Measurements from ENCODE around the gene BPIFB2.
"Not testable (repeated sequence)": the region's sequence is repeated elsewhere in the genome, so short reads cannot be mapped to it uniquely, and the experiment has no call there.

BPIFB2 gene

DNA sequence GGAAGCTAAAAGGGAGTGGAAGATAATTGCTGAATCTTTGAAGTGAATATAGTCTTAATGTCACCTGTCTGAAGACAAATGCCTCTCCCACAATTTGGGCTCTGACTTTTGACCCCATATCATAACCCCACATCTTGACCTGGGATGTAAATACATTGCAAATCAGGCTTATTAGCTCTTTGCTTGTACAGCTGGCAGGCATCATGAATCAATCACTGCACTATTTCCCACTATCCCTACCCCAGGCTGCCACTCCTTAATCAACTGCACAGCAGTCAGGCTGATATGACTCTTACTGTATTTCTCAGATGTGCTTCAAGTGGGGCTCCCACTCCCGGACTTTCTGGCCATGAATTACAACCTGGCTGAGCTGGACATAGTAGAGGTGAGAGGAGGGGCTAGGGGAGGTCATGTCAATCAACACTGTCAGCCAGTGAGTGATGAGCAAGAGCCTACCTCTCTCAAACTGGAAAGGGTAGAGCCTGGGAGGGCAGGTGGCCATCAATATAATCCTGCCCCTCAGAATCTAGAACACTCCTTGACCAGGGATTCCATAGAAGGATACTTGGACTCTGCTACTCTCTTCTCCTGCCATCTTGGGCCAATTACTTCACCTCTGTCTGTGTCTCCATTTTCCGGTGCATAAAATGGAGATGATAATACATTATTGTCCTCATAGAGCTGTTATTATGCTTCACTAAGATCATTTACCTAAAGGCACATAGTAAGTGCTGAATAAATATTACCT lies 35.7 kb downstream of the BPIFB2 start:
- DNase-seq (ENCODE audit: low read depth): no peak

DNA sequence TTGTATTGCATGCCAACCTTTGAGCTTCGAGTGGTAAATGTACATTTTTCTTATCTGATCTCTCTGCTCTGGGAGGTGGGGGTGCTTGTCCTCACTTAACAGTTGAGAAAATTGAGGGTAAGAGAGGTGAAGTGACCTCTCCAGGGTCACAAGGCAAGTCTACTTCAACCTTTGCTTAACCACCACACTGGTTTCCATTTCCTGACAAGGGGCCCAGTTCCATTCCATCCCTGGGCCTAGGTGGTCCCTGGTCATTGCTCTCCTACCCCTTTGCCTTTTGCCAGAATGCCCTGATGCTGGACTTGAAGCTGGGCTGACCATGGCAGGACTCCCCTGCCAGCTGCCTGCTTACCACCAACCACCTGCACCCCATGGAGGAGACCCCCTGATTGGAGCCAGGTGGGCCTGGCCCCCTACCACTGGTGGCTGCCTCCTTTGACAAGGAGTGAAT lies 36.3 kb downstream of the BPIFB2 start:
- DNase-seq (ENCODE audit: low read depth): no peak

DNA sequence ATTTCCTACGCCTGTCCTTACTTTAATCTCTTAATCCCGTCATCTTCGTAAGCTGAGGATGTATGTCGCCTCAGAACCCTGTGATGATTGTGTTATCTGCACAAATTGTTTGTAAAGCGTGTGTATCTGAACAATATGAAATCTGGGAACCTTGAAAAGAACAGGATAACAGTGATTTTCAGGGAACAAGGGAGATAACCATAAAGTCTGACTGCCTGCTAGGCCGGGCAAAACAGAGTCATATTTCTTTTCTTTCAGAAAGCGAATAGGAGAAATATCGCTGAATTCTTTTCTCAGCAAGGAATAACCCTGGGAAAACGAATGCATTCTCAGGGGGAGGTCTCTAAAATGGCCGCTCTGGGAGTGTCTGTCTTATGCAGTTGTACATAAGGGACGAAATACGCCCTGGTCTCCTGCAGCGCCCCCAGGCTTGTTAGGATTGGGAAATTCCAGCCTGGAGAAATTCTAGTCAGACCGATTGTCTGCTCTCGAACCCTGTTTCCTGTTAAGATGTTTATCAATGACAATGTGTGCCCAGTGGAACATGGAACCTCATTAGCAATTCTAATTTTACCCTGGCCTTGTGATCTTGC lies 37.7 kb downstream of the BPIFB2 start:
- not testable (repeated sequence) for DNase-seq (ENCODE audit: low read depth)

DNA sequence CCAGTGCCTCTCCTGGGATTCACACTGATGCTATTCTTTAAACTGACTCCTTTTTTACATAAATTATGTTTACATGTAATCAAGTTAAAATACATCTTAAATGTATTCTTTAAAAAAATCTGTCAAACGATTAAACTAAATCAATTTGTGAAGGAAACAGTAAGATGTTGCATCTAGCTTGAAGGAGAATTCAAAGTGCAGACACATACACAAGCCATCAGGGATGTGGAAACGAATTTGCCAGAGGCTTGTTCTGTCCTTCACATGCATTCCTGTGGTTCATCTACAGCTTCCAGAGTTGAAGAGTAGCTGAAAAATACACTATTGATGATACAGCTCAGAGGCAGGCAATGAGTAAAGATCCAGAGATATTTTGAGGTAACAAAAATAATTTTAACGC lies 38.9 kb downstream of the BPIFB2 start:
- peak; percentile 7 for DNase-seq (ENCODE audit: low read depth)

DNA sequence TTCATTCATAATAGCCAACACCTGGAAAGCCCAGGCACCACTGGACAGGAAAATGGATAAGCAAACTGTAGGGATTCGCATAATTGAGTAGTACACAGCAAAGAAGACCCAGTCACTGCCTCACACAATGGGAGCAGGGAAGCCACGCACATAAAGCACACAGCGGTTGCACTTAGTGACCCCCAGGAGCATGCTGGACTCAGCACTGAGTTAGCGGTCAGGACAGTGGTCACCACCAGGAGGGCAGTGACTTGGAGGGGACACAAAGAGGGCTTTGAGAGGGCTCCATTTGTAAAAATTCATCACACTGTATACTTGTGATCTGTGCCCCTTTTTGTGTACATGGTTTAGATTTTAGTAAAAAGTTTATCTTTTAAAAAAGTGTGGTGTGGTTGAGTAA lies 43.8 kb downstream of the BPIFB2 start:
- DNase-seq (ENCODE audit: low read depth): no peak

DNA sequence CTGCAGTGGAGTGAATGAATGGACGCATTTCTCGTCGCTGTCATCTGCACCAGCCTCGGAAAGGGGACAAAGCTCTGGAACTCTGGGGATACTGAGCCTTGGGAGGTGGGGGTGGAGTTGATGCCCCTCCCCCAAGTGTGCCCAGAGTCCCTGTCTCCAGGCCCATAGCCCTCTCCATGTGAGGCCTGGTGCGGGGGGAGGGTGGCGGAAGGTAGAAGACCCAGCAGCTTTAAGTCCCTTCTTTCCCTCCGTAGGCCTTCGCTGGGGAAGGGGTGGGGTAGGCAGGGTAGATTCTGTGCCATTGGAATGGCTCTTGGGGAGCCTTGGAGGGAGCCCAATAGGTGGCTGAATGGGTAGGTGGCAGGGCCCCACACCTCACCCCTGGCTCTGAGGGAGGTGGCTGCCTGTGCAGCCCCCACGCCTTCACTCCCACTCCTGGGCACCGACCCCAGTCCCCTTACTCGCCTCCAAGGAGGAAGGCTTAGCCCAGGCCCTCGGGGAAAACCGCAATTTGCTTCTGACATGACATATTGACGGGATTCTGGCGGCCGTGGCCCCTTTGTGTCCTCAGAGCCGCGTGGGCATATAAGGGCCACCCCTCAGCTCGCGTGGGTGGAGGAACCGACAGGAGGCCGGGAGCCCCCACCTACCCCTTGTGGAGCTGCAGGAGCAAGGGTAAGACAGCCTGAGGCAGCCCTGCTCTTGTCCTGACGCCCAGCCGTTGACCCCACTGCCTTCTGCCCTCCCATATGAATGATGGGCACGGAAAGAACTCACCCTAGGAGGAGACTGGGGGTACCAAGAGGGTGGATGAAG lies 46.0 kb downstream of the BPIFB2 start, which contains the start of gene BPIFB3:
BPIFB3 (plus strand) TSS at position 613 of the 816 bp plus-strand sequence. CDS start 1,533 bp downstream, outside the sequence.
- no peak for DNase-seq (ENCODE audit: low read depth)

DNA sequence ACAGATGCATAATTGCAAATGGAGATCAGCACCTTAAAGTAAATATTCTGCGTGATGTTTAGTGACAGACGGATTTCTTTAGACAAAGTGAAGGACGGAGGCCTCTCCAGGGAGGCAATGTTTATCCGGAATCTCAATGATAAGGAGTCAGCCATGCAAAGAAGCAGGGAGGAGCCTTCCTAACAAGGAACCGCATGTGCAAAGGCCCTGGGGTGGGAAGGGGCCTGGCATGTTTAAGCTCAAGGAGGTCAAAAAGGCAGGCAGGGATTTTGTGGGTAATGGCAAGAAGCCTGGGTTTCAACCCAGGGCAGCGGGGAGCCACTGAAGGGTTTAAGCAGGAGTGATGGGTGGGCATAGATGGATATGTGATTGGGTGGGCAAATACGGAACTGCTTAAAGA lies 46.9 kb downstream of the BPIFB2 start:
- no peak for DNase-seq (ENCODE audit: low read depth)

DNA sequence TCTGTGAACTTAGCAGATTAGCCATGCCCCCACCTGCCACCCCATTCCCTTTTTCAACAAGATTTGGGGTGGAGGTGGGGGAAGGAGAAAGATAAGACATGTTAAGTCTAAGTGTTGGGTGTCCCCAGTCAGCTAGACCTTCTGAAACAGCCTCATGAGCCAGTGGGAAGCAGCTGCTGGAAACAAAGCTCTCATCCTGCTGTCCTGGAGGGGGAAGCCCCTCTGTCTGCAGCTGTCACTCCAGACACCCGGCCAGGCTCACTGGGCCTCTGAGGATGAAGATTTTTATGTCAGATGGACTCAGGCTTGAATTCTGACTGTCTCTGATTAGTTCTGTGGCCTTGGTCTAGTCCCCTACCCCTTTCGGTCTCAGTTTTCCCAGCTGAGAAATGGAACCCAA lies 47.3 kb downstream of the BPIFB2 start:
- DNase-seq (ENCODE audit: low read depth): no peak

DNA sequence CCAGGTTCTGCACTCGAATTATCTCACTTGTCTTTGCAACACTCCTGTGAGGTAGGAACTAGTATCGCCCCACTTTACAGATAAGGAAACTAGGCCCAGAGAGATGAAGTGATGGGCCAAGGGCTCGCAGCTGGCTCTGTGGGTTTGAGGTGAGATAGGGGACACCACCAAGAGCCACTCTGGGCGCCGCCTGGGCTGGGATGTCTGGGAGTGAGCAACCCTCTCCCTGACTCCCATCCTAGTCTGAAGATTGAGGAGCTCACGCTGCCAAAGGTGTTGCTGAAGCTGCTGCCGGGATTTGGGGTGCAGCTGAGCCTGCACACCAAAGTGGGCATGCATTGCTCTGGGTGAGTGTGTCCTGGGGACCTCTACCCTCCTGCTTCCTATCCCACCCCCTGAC lies 51.6 kb downstream of the BPIFB2 start:
- DNase-seq (ENCODE audit: low read depth): no peak

DNA sequence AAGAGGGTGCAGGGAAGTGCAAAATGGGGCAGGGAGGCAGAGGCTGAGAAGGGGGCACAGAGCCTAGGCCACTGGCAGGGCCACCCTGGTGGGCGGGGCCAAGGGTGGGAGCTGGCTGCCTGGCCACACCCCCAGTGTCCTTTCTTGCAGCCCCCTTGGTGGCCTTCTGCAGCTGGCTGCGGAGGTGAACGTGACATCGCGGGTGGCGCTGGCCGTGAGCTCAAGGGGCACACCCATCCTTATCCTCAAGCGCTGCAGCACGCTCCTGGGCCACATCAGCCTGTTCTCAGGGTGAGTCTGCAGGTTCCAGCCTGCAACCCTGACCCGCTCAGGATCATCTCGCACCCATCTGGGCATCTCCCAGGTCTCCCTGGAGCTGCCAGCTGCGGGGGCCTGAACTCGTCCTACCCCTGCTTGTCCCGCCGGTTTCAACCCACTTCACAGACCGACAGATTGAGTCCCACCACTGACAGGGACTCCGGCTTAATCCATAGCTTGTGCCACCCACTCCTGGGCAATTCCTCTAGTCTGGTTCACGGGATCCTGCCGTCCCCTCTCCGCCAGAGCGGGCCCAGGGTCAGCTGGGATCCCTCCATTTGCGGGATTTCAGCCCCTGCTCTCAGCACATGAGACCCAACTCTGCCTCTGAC lies 52.4 kb downstream of the BPIFB2 start:
- DNase-seq (ENCODE audit: low read depth): no peak

DNA sequence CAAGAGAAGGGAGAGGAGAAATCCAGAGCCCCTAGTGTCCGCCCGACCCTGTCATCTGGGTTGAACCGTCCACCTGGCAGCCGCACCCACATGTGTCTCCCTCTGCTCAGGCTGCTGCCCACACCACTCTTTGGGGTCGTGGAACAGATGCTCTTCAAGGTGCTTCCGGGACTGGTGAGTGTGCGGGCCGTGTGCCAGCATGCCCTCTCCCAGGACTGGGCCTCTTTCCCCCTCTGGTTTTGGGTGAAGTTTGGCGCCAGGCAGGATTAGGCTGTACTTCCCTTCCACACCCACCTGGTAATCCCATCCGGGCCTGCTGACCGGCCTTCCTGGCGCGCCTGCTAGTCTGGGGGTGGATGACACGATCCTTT lies 54.1 kb downstream of the BPIFB2 start:
- no peak for DNase-seq (ENCODE audit: low read depth)

DNA sequence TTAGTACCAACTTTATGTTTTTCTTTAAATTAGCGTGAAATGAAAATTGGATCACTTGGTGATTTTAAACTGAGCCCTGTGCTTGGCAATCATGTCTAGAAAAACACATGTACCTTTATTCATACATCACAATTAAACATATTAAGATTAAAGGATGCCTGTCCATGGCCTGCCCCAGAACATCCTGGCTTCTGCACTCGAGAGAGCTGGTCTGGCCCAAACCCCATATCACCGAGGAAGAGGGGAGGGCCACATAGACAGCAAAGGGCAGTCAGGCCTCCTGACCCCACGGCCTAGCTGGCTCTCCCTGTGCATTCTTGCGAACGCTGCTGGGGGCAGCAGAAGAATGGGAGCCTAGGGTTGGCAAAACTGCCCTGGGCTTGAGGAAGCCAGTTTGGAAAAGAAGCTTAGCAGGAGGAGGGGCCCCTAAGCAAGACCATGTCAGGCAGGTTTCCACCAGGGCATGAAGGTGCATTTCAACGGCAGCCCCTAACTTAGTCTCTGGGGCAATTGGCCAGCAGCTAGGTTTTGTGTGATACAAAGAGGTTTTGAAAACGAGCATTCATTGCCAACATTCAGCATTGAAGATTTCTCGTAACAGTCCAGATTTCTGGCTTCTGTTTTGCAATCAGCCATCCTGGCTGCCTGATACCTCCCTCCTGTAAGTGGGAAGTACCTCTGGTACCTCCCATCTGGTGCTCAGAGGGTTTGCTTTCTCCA lies 54.8 kb downstream of the BPIFB2 start:
- DNase-seq (ENCODE audit: low read depth): no peak

DNA sequence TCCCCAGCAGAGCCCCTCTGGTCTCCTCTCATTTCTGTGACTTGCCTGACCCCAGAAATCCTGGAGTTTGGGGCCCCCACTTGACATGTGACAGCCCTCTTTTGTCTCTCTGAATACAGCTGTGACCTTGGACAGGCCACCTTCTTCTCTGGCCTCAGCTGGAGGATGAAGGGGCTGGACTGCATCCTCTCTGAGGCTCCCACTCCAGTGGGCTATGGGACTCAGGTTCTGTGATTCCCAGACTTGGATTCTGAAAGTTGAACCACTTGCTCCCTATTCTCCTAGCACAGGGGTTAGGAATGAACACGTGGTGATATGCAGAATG lies 55.3 kb downstream of the BPIFB2 start:
- no peak for DNase-seq (ENCODE audit: low read depth)

DNA sequence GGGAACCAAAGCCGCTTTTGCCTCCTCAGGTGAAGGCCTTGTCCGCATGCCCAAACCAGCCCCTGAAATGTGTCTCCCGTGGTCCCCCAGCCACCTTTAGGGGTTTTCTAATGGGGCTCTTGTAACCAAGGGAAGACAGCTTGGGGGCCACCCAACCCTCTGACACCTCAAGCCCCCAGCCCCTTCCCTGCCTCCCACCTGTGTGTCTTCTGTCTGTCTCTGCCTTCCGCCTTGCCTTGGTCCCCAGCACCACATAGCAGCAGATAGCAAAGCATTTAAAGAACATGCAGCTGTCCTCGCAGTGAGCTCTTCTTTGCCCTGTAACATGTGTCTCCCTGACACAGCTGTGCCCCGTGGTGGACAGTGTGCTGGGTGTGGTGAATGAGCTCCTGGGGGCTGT lies 55.8 kb downstream of the BPIFB2 start:
- DNase-seq (ENCODE audit: low read depth): no peak

DNA sequence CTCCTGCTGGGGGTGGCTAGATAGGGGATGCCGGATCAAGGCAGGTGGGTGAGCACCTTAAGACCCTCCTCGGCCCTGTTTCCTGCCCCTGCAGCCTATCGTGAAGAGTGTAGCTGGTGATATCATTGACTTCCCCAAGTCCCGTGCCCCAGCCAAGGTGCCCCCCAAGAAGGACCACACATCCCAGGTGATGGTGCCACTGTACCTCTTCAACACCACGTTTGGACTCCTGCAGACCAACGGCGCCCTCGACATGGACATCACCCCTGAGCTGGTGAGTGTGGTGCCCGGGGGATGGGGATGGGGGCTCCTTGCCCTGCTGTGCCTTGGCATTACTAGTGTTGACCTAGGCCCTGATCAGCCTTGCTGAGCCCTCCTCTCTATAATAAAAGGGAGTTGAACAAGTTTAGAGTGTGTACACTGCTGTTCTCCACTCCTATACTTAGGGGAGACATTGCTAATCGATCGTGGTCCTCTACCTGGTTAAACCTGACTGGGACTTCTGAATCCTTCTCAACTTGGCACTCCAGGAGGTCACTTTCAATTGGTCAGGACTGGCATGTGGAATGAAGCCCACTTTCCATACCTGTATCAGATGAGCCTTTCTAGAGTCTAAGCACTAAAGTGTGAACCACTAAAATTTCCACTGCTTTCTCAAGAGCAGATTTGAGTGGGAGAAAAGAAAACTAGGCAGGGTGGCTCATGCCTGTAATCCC lies 57.2 kb downstream of the BPIFB2 start:
- no peak for DNase-seq (ENCODE audit: low read depth)

DNA sequence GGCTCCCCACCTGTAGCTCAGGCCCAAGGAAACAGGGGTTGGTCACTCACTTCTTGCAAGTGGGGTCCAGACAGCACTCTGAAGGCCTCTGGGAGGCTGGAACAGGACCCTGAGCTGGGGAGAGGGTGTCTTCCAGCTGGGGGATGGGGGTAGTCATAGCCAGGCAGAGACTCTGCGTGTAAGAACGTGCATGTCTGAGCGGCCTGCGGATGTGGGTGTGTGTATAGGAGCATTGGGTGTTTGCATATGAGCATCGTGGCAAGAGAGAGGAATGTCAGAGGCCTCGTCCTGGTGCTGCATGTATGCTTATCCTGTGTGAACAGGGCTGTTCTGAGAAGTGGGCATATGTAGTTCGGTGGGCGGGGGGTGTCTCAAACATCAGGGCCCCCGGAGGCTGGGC lies 58.3 kb downstream of the BPIFB2 start:
- DNase-seq (ENCODE audit: low read depth): no peak

DNA sequence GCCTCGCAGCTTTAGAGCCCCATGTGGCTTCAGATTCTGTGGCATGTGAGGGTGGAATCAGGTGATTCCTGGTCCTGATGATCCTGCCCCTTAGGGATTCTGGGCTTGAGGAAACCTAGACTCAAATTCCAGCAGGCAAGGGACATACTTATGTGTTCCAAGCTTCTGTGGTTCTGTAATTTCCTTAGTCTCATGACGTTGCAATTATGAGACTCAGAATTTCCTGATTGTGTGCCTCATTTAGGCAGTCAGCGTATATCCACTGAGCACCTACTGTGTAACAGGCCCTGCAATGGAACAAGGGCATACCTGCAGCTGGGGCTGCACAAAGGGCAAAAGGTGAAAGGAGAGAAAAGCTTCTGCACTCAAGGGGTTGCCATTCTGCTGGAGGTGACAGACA lies 60.3 kb downstream of the BPIFB2 start:
- DNase-seq (ENCODE audit: low read depth): no peak

DNA sequence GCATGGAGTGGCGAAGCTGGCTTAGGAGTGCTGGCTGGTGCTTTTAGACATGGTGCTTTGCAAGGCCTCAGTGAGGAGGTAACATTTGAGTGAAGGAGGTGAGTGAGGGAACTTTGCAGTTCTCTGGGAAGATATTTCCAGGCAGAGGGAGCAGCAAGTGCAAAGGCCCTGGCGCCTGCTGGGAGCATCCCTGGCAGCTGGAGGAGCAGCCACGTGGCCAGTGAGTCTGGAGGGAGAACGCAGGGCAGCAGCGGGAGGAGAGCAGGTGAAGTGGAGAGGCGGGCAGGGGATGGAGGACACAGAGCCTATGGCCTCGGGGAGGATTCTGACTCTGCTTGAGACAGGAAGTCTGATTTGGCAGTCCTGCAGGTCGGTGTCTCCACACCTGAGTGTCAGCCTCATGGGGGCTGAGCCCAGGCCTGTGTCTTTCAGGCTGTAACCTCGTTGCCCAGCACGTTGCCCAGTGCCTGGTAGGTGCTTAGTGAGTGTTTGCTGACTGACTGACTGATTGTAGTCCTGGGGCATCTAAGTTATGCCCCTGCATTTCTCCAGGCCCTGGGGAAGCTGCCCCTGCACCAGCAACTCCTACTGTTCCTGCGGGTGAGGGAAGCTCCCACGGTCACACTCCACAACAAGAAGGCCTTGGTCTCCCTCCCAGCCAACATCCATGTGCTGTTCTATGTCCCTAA lies 60.9 kb downstream of the BPIFB2 start:
- DNase-seq (ENCODE audit: low read depth): no peak

DNA sequence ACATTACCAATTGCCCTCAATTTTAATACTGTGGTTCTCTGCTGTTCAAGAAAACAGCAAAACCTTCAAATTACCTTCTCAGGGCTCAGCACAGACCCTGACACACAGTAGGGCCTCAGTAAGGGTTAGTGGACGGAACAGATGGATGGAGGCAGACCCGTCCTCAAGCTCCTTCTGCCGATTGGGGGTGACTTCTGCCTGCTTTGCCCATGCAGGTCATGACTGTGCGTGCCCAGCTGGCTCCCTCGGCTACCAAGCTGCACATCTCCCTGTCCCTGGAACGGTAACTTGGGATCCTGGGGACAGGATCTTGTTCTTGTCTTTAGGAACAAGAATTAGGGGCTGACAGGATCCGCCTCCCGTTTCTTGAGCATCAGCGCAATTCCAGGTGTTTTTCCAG lies 62.2 kb downstream of the BPIFB2 start:
- DNase-seq (ENCODE audit: low read depth): no peak

DNA sequence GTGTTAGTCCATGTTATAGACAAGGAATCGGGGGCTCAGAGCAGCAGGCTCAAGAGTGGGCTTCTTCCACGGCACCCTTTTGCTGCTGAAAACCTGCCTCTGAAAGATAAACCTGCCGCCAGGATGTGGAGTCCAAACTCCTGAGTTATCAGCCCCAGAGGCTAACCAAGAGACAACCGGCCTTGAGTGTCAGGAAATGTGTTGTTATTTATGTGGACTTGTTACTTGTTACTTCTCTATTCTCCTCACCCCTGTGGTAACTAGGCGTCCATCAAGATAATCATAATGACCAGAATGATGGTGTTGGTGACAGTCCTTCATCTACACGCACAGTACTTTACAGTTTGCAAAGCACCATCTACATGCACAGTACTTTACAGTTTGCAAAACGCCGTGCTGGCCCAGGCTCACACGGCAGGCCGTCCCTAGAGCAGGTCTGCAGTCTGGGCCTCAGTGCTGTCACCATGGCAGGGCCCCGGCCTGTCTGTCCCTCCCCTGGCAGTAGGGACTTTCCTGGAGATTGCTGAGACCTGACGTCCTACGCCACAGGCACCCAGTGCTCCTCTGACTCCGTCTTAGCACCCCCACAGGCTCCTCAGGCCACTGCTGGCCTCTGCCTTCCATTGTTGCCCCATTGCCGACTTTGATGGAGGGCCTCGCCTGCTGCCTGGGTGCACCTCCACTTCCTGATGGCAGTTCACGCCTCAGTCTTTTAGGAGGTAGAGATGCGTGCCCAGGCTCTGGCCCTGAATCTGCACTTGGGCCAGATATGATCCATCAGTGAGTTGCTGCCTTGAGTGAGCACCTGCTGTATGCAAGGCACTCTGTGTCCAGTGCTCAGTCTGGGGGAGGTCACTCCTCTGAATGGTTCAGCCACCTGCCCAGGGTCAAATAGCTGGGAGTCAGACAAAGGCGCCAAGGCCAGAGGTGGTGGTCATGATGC lies 62.9 kb downstream of the BPIFB2 start:
- no peak for DNase-seq (ENCODE audit: low read depth)

Measured in ELR (cell line).